ENCODE measurements around the gene MACROD2.

The MACROD2 gene

GRCh38 chr20:15945289-15945688 lies 1950.0 kb downstream of the MACROD2 start:
- no peak for DNase-seq (ENCODE audit: low spot score)
- in situ Hi-C loops (cut with MboI; ENCODE audit: low sequenced_read_pairs, unreplicated experiment), result no loop called here
- no peak for TF ChIP-seq CTCF (IDR thresholded peaks at IDR 0.05; ENCODE audit: borderline replicate concordance, control extremely low read depth, extremely low read depth, insufficient read depth, missing control alignments)

- in situ Hi-C loops (cut with MboI; ENCODE audit: low sequenced_read_pairs, unreplicated experiment), result no loop called here
- DNase-seq (ENCODE audit: low spot score), result no peak
- no peak for TF ChIP-seq CTCF (IDR thresholded peaks at IDR 0.05; ENCODE audit: borderline replicate concordance, control extremely low read depth, extremely low read depth, insufficient read depth, missing control alignments)
Measured at GRCh38 chr20:15949391-15949790, 1954.1 kb downstream of the MACROD2 start.

- TF ChIP-seq CTCF (IDR thresholded peaks at IDR 0.05; ENCODE audit: borderline replicate concordance, control extremely low read depth, extremely low read depth, insufficient read depth, missing control alignments), result no peak
- in situ Hi-C loops (cut with MboI; ENCODE audit: low sequenced_read_pairs, unreplicated experiment), result no loop called here
- DNase-seq (ENCODE audit: low spot score), result no peak
Measured at GRCh38 chr20:15951658-15952057, 1956.3 kb downstream of the MACROD2 start.

- no peak for TF ChIP-seq CTCF (IDR thresholded peaks at IDR 0.05; ENCODE audit: borderline replicate concordance, control extremely low read depth, extremely low read depth, insufficient read depth, missing control alignments)
- in situ Hi-C loops (cut with MboI; ENCODE audit: low sequenced_read_pairs, unreplicated experiment), result no loop called here
- DNase-seq (ENCODE audit: low spot score), result no peak
Measured at GRCh38 chr20:15958142-15958541, 1962.8 kb downstream of the MACROD2 start.

- in situ Hi-C loops (cut with MboI; ENCODE audit: low sequenced_read_pairs, unreplicated experiment), result no loop called here
- no peak for DNase-seq (ENCODE audit: low spot score)
- TF ChIP-seq CTCF (IDR thresholded peaks at IDR 0.05; ENCODE audit: borderline replicate concordance, control extremely low read depth, extremely low read depth, insufficient read depth, missing control alignments), result no peak
Measured at GRCh38 chr20:15965165-15965564, 1969.8 kb downstream of the MACROD2 start.

- in situ Hi-C loops (cut with MboI; ENCODE audit: low sequenced_read_pairs, unreplicated experiment), result no loop called here
- TF ChIP-seq CTCF (IDR thresholded peaks at IDR 0.05; ENCODE audit: borderline replicate concordance, control extremely low read depth, extremely low read depth, insufficient read depth, missing control alignments), result no peak
- no peak for DNase-seq (ENCODE audit: low spot score)
Measured at GRCh38 chr20:15967334-15967733, 1972.0 kb downstream of the MACROD2 start.

All from GM13976 (cell line).